ENCODE measurements around the gene SLC16A8. TPM values are rescaled to one million over a fixed set of nuclear protein-coding genes. Genes with fewer than 3 reads are reported as not detected.
A peak's percentile ranks its signal among the peaks of the same experiment; 100 is the strongest.

Gene SLC16A8, protein sequence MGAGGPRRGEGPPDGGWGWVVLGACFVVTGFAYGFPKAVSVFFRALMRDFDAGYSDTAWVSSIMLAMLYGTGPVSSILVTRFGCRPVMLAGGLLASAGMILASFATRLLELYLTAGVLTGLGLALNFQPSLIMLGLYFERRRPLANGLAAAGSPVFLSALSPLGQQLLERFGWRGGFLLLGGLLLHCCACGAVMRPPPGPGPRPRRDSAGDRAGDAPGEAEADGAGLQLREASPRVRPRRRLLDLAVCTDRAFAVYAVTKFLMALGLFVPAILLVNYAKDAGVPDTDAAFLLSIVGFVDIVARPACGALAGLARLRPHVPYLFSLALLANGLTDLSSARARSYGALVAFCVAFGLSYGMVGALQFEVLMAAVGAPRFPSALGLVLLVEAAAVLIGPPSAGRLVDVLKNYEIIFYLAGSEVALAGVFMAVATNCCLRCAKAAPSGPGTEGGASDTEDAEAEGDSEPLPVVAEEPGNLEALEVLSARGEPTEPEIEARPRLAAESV
- total RNA-seq (under 1 TPM in 6 of 9 donors, not detected in 3; 0.36 to 0.61 (median 0.53) TPM), polyA plus RNA-seq (1 to 10 TPM in 1 of 3 donors, under 1 TPM in 1, not detected in 1; 0.30 to 1.3 TPM)
- long read RNA-seq, donor 1: 0 reads
- long read RNA-seq, donor 2: 0 reads
- long read RNA-seq, donor 3: 0 reads
- long read RNA-seq, donor 4: 0 reads
- long read RNA-seq, donor 5: 0 reads
- long read RNA-seq, donor 6: 0 reads
- long read RNA-seq, donor 7: 0 reads
- long read RNA-seq, donor 8: 0 reads
- long read RNA-seq, donor 9: 0 reads
- long read RNA-seq, donor 10: 0 reads

- Histone ChIP-seq H3K9me3 (replicated peaks in 1 of 3) (no peaks in the 10 kb centered on the region), H3K27me3 (peaks cover 20% of the 10 kb centered on the region), H3K4me3 (no peak within 1 kb of the TSS), H3K4me1 (replicated peaks in 1 of 2) (peaks cover 22 to 26% of the 10 kb centered on the region in 2 donors), H3K27ac (no peak within 1 kb of the TSS), H3K36me3 (replicated peaks in 1 of 2) (no peaks in the 10 kb centered on the region)
- 44 to 85% (median 83%) methylated on average over 3 to 16 of the region's 16 CpGs; no CpG with 5 or more reads in 1 of the 4 donors for WGBS, 4 donors
- TF ChIP-seq POLR2A (IDR thresholded peaks at IDR 0.05): no peak
- TF ChIP-seq CTCF (IDR thresholded peaks at IDR 0.05): no peak
- no peak for DNase-seq
- intact Hi-C loops (cut with DNase I): no loop called here
These were observed at the start of gene SLC16A8 for GRCh38 chr22:38083931-38084631. Gene SLC16A8 (minus strand): TSS chr22:38084184. CDS start chr22:38082873, 1,311 bp downstream.

DNA sequence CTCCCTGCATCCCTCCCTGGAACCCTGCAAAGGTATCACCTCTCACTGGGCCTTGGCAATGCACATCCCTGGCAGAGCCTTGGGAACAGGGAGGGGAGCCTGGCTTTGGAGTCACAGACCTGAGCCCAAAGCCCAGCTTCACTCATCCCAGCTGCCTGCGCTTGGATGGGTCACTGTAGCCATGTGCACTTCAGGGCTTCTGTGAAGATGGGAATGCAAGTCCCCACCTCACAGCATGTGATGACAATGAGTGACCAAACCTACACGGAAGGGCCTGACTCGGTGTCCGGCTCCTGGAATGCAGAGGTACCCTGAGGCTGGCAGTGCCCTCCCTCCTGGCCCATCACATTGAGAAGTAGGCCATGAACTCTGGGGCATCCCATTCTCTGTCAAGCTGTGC, 49.3 kb upstream of the SLC16A8 start:
- no peak for DNase-seq
- intact Hi-C loops (cut with DNase I): no loop called here

DNA sequence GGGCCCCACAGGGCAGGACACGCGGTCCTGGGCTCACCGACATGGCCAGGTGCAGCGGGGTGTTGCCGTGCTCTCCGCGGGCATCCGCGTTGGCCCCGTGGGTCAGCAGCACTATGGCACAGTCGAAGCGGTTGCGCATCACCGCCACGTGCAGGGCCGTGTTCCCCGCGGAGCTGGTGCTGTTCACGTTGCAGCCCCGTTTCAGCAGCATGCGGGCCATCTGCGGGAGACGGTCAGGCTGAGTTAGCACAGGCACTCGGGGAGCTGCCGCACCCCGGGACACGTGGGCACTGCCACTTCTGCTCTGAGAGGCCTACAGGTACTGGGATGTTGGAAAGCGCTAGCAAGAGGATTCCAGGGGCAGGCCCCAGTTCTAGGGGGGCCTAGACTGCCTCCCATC, 48.8 kb upstream of the SLC16A8 start:
- Histone ChIP-seq H3K9me3 (replicated peaks in 1 of 3) (no peaks in the 10 kb centered on the region), H3K4me1 (replicated peaks in 1 of 2) (no peaks in the 10 kb centered on the region), H3K27me3 (no peaks in the 10 kb centered on the region), H3K4me3 (no peak overlapping the region), H3K27ac (no peak overlapping the region), H3K36me3 (replicated peaks in 1 of 2) (peaks cover 0 to 7% of the 10 kb centered on the region in 2 donors)
- WGBS, 4 donors: 90 to 96% (median 96%) methylated on average over 2 to 28 of the region's 28 CpGs
- peak in 1 of 7 donors; percentile 0 for DNase-seq
- intact Hi-C loops (cut with DNase I): no loop called here
- TF ChIP-seq CTCF (IDR thresholded peaks at IDR 0.05): no peak
- TF ChIP-seq POLR2A (IDR thresholded peaks at IDR 0.05): no peak

More for the DNA sequence above, 49.3 kb upstream of the SLC16A8 start:
- WGBS, 4 donors: 93 to 100% methylated on average over 4 of the region's 4 CpGs; no CpG with 5 or more reads in 2 of the 4 donors
- Histone ChIP-seq H3K4me1 (replicated peaks in 1 of 2) (no peaks in the 10 kb centered on the region), H3K4me3 (no peak overlapping the region), H3K27me3 (no peaks in the 10 kb centered on the region), H3K9me3 (replicated peaks in 1 of 3) (no peaks in the 10 kb centered on the region), H3K27ac (no peak overlapping the region), H3K36me3 (replicated peaks in 1 of 2) (peaks cover 0 to 7% of the 10 kb centered on the region in 2 donors)
- TF ChIP-seq CTCF (IDR thresholded peaks at IDR 0.05): no peak
- TF ChIP-seq POLR2A (IDR thresholded peaks at IDR 0.05): no peak

GRCh38 chr22:38132136-38132535, 48.2 kb upstream of the SLC16A8 start:
- DNase-seq: peak in 1 of 7 donors; percentile 3
- peak overlapping the region in 2 of 5 donors; percentile 41 to 51 for H3K27ac ChIP-seq
- 85 to 91% (median 90%) methylated on average over 7 of the region's 7 CpGs for WGBS, 4 donors
- H3K9me3 ChIP-seq (replicated peaks in 1 of 3): no peaks in the 10 kb centered on the region
- no peak overlapping the region for H3K4me3 ChIP-seq
- no peaks in the 10 kb centered on the region for H3K27me3 ChIP-seq
- H3K36me3 ChIP-seq (replicated peaks in 1 of 2): peaks cover 0 to 7% of the 10 kb centered on the region in 2 donors
- intact Hi-C loops (cut with DNase I): no loop called here
- no peaks in the 10 kb centered on the region for H3K4me1 ChIP-seq (replicated peaks in 1 of 2)
- TF ChIP-seq POLR2A (IDR thresholded peaks at IDR 0.05) (no peak), CTCF (IDR thresholded peaks at IDR 0.05) (no peak)

Data from adrenal gland (tissue), 19 donors.